Progenitor cell of endocrine pancreas (in vitro differentiated cells): ENCODE measurements around the gene FSTL4. TPM values are rescaled to one million over a fixed set of nuclear protein-coding genes. Genes with fewer than 3 reads are reported as not detected.

Experiments used
- DNase-seq: peaks from one replicate; pipeline ENCODE4 v3.0.0; 2021; ENCODE audit warnings: low spot score; ENCODE audit not compliant: unreplicated experiment
- H3K27ac Mint-ChIP-seq: 2 replicates; pipeline ENCODE4 v1.8.0; 2021; ENCODE audit warnings: mild to moderate bottlenecking, moderate library complexity, mixed read lengths
- H3K27me3 Mint-ChIP-seq: 2 replicates; pipeline ENCODE4 v1.8.0; 2021; ENCODE audit warnings: mixed read lengths
- H3K36me3 Mint-ChIP-seq: 2 replicates; pipeline ENCODE4 v1.8.0; 2022; ENCODE audit warnings: mixed read lengths; ENCODE audit not compliant: insufficient read depth
- H3K4me1 Mint-ChIP-seq: 2 replicates; pipeline ENCODE4 v1.8.0; 2021; ENCODE audit warnings: low read depth, mixed read lengths
- H3K4me3 Mint-ChIP-seq: 2 replicates; pipeline ENCODE4 v1.8.0; 2021; ENCODE audit warnings: low read depth, mild to moderate bottlenecking, moderate library complexity, mixed read lengths
- H3K9me3 Mint-ChIP-seq: 2 replicates; pipeline ENCODE4 v1.8.0; 2021; ENCODE audit warnings: low read depth, mixed read lengths
- total RNA-seq: library from RNA; stranded (reverse); gene quantifications from 2 replicates; pipeline ENCODE4 v1.2.1, GENCODE V29; 2021
- TF ChIP-seq, protein P1 (sequence below): fragments of 200-600 bp; sonication (generic); IDR thresholded peaks from one replicate; pipeline ENCODE4 v1.5.0; 2021; ENCODE audit warnings: antibody characterized with exemption, mild to moderate bottlenecking; ENCODE audit not compliant: unreplicated experiment

Gene FSTL4
- total RNA-seq, 1 donor from 2014 or later, result 2.4 TPM

DNA sequence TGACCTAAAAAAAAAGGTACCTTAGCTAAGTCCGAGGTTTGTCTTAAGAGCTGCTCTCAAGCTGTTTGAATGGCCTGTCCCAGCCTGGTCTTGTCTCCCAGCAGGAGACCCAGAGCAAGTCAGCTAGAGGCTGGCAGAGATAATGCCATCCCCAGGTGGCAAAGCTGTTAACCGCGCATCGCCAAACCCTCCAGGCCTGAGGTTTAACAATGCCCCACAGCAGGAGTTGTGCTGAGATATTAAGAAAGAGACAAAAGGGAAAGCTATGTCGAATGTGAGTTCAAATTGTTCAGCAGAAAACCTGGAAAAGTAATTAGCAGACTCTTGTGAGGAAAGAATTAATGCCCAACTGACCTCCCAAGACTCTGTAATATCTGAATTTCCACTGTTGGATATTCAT is 187.1 kb downstream of the FSTL4 start:
- no peak for DNase-seq
- no peaks in the 10 kb centered on the region for H3K9me3 Mint-ChIP-seq
- no peak overlapping the region for H3K4me3 Mint-ChIP-seq
- H3K27ac Mint-ChIP-seq, result no peak overlapping the region
- no peaks in the 10 kb centered on the region for H3K4me1 Mint-ChIP-seq
- H3K36me3 Mint-ChIP-seq, result no peaks in the 10 kb centered on the region
- TF ChIP-seq, protein P1, sequence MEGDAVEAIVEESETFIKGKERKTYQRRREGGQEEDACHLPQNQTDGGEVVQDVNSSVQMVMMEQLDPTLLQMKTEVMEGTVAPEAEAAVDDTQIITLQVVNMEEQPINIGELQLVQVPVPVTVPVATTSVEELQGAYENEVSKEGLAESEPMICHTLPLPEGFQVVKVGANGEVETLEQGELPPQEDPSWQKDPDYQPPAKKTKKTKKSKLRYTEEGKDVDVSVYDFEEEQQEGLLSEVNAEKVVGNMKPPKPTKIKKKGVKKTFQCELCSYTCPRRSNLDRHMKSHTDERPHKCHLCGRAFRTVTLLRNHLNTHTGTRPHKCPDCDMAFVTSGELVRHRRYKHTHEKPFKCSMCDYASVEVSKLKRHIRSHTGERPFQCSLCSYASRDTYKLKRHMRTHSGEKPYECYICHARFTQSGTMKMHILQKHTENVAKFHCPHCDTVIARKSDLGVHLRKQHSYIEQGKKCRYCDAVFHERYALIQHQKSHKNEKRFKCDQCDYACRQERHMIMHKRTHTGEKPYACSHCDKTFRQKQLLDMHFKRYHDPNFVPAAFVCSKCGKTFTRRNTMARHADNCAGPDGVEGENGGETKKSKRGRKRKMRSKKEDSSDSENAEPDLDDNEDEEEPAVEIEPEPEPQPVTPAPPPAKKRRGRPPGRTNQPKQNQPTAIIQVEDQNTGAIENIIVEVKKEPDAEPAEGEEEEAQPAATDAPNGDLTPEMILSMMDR, result no peak
- H3K27me3 Mint-ChIP-seq, result peaks cover 57% of the 10 kb centered on the region

DNA sequence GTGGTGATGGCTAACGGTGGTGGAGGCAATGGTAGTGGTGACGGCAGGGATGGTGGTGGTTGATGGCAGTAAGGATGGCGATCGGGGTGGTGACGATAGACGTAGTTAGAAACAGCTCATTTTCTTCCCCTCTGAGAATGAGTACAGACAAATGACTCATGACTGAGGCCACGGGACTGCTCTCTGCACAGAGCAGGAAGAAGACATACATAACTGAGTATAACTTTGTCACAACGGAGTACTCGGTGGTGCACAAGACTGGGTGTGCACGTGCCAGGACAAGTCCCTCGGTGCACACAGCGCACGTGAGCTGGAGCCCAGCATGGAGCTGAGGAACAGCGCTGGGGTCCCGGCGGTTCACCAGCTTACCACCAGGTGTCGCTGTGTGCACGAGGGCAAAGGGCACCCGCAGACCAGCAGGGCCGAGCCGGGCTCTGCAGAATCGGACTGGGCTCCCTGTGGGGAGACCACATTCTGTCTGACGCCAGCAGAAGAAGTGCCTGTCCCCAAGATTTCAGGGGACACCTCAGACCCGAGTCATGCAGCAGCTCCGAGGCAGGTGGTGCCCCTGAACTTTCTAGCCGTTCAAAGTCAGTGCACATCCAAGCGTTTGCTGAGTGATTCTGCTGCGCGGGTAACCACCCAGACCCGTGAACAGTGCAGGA is 188.6 kb downstream of the FSTL4 start:
- no peaks in the 10 kb centered on the region for H3K9me3 Mint-ChIP-seq
- H3K36me3 Mint-ChIP-seq, result no peaks in the 10 kb centered on the region
- peak; percentile 78 for DNase-seq
- no peak overlapping the region for H3K4me3 Mint-ChIP-seq
- H3K27me3 Mint-ChIP-seq, result peaks cover 57% of the 10 kb centered on the region
- TF ChIP-seq, protein P1, result peak; percentile 96
- H3K27ac Mint-ChIP-seq, result peak overlapping the region; percentile 23
- no peaks in the 10 kb centered on the region for H3K4me1 Mint-ChIP-seq

DNA sequence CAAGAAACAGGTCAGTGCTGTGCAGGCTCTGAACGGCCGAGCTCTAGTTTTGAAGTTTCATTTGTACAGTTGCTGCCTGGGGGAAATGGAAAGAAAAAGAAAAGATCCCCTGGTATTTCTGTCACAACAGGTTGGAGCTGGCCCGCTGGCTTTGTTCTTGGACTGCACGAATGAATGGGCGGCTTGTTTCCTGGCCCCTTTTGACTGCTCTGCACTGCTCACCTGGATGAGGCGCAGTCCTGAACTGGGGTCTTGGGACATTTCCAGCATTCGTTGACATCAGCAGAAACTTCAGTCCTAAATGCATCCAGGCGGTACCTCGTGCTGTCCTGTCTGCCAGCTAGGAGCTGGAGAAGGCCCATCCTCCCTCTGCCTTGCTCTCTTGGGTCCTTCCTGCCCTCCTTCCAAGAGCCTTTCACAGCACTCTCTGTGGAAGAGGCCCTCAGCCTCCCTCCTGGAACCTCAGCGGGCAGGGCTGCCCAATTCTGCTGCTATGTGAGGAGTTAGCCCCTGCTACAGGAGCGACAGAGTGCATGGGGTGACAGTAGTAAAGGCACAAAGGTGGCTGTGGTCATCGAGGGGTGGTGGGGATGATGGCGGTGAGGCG is 189.2 kb downstream of the FSTL4 start:
- no peak for DNase-seq
- TF ChIP-seq, protein P1, result no peak
- Mint-ChIP-seq H3K27me3 (peaks cover 57% of the 10 kb centered on the region), H3K36me3 (no peaks in the 10 kb centered on the region), H3K4me1 (no peaks in the 10 kb centered on the region), H3K4me3 (no peak overlapping the region), H3K27ac (peak overlapping the region; percentile 23), H3K9me3 (no peaks in the 10 kb centered on the region)

DNA sequence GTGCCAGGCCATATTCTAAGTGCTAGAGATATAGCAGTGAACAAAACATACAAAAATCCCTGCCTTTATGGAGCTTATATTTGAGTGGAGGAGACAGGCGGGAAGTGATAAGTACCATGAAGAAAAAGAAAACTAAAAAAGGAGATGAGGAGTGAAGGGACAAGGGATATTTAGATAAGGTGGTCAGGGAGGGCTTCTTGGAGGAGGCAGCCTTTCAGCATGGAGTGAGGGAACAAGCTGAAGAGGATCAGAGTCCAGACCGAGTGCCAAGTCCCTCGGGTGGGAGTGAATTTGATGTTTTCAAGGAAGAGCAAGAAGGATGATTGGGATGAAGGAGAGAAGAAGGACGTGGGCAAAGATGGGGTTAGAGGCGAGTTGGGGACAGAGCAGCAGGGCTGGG is 190.5 kb downstream of the FSTL4 start:
- no peaks in the 10 kb centered on the region for H3K9me3 Mint-ChIP-seq
- DNase-seq, result no peak
- TF ChIP-seq, protein P1, result no peak
- H3K27me3 Mint-ChIP-seq, result peaks cover 49% of the 10 kb centered on the region
- H3K27ac Mint-ChIP-seq, result no peak overlapping the region
- no peaks in the 10 kb centered on the region for H3K4me1 Mint-ChIP-seq
- no peaks in the 10 kb centered on the region for H3K36me3 Mint-ChIP-seq
- no peak overlapping the region for H3K4me3 Mint-ChIP-seq

DNA sequence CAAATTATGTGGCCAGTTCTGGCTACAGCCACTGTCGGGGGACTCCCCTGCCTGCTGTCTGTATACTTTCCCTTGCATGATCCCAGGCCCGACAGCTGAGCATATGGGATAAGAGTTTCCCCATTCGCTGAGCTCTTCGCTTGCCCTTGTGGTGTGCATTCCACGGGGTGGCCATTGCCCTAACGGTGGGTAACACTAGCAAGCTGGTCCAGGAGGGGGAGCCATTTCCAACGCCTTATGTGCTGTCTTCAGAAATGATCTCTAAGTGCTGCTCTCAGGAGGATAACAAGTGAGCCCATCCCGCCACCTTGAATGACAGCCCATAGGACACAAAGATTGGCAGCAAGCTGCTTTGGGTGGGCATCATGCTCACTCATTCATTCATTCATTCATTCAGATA is 190.9 kb downstream of the FSTL4 start:
- H3K27ac Mint-ChIP-seq, result no peak overlapping the region
- DNase-seq, result no peak
- H3K27me3 Mint-ChIP-seq, result peaks cover 45% of the 10 kb centered on the region
- TF ChIP-seq, protein P1, result peak; percentile 62
- H3K4me3 Mint-ChIP-seq, result no peak overlapping the region
- no peaks in the 10 kb centered on the region for H3K36me3 Mint-ChIP-seq
- H3K4me1 Mint-ChIP-seq, result no peaks in the 10 kb centered on the region
- no peaks in the 10 kb centered on the region for H3K9me3 Mint-ChIP-seq
